Keratinocyte (primary cell): ENCODE data around the gene LYPD6B. TPM values are rescaled to one million over a fixed set of nuclear protein-coding genes. Genes with fewer than 3 reads are reported as not detected.

Source experiments
- DNase-seq: peaks from one replicate; pipeline ENCODE4 v3.0.0-alpha.2; 2011; ENCODE audit warnings: low read depth, missing footprints, low spot score
- FAIRE-seq: peaks from 2 replicates; lab custom pipeline; 2011; peaks lifted over from hg19 to GRCh38; lab: Jason Lieb, UNC
- H2AFZ ChIP-seq: 2 replicates; pipeline ENCODE4 v1.6.0; 2012; ENCODE audit warnings: low read length, control low read depth, inconsistent platforms; ENCODE audit not compliant: control insufficient read depth
- H3K27ac ChIP-seq: 2 replicates; pipeline ENCODE4 v1.5.1; 2011; ENCODE audit warnings: low read length; ENCODE audit not compliant: control insufficient read depth, insufficient read depth
- H3K27me3 ChIP-seq: 3 replicates; pipeline ENCODE4 v1.6.0; 2011; ENCODE audit warnings: low read length; ENCODE audit not compliant: control insufficient read depth, insufficient read depth; ENCODE audit errors: extremely low read depth
- H3K36me3 ChIP-seq, 2 experiments: 2 replicates in 1 of 2; 3 replicates in 1 of 2; pipeline ENCODE4 v1.5.1; 2011; ENCODE audit warnings: low read length in 2 of 2, mild to moderate bottlenecking in 1 of 2; ENCODE audit not compliant: control insufficient read depth in 2 of 2, insufficient read depth in 2 of 2; ENCODE audit errors: extremely low read depth in 1 of 2
- H3K4me1 ChIP-seq: 3 replicates; pipeline ENCODE4 v1.5.1; 2011; ENCODE audit warnings: low read length; ENCODE audit not compliant: control insufficient read depth, insufficient read depth; ENCODE audit errors: extremely low read depth
- H3K4me2 ChIP-seq: 3 replicates; pipeline ENCODE4 v1.6.0; 2011; ENCODE audit warnings: low read depth, low read length; ENCODE audit not compliant: control insufficient read depth, insufficient read depth; ENCODE audit errors: extremely low read depth
- H3K4me3 ChIP-seq, 3 experiments: fragments of 200-600 bp in 1 of 3; sonication (generic) in 1 of 3; 2 replicates in 2 of 3; 3 replicates in 1 of 3; pipeline ENCODE4 v1.5.1; 2011 to 2016; ENCODE audit warnings: low read length in 3 of 3, mild to moderate bottlenecking in 3 of 3, control low read depth in 2 of 3, inconsistent platforms in 1 of 3, low read depth in 1 of 3, mixed read lengths in 1 of 3, mixed run types in 1 of 3, moderate library complexity in 1 of 3; ENCODE audit not compliant: control insufficient read depth in 2 of 3, insufficient read depth in 2 of 3; ENCODE audit errors: extremely low read depth in 1 of 3
- H3K79me2 ChIP-seq: 2 replicates; pipeline ENCODE4 v1.6.0; 2012; ENCODE audit warnings: low read length; ENCODE audit not compliant: control insufficient read depth, insufficient read depth
- H3K9ac ChIP-seq: 3 replicates; pipeline ENCODE4 v1.6.0; 2011; ENCODE audit warnings: low read length; ENCODE audit not compliant: control insufficient read depth, insufficient read depth; ENCODE audit errors: extremely low read depth
- H3K9me1 ChIP-seq: 3 replicates; pipeline ENCODE4 v1.6.0; 2011; ENCODE audit warnings: low read length; ENCODE audit not compliant: control insufficient read depth, insufficient read depth; ENCODE audit errors: extremely low read depth
- H3K9me3 ChIP-seq: 2 replicates; pipeline ENCODE4 v1.5.1; 2012; ENCODE audit warnings: low read depth, low read length; ENCODE audit not compliant: control insufficient read depth
- H4K20me1 ChIP-seq: 3 replicates; pipeline ENCODE4 v1.6.0; 2011; ENCODE audit warnings: low read length; ENCODE audit not compliant: control insufficient read depth, insufficient read depth; ENCODE audit errors: extremely low read depth
- CTCF ChIP-seq, 3 experiments: IDR thresholded peaks in 1 of 3; conservative IDR thresholded peaks in 1 of 3; optimal IDR thresholded peaks in 1 of 3; 2 replicates in 2 of 3; 3 replicates in 1 of 3; pipeline versions ENCODE3 to v1.5.1; 2011; ENCODE audit warnings: low read length in 3 of 3, mild to moderate bottlenecking in 3 of 3, moderate library complexity in 2 of 3, control low read depth in 1 of 3, inconsistent platforms in 1 of 3; ENCODE audit not compliant: insufficient read depth in 2 of 3; ENCODE audit errors: extremely low read depth in 1 of 3
- EZH2 ChIP-seq: IDR thresholded peaks from one replicate; pipeline ENCODE4 v1.6.1; 2012; ENCODE audit warnings: inconsistent platforms, mild to moderate bottlenecking, low read length, moderate library complexity
- dilution Hi-C: fragments of 300-500 bp; cut with MboI; formaldehyde crosslinking; loops from one replicate; pipeline ENCODE4 v1.7.0; 2020; ENCODE audit warnings: low sequenced_read_pairs; ENCODE audit not compliant: extremely low pct_ligation_motif_present
- polyA plus RNA-seq, 5 experiments: library from polyadenylated mRNA; depleted of rRNA in 3 of 5; stranded (reverse) in 3 of 5; stranded (forward) in 1 of 5; unstranded in 1 of 5; fragments of >200 nt; gene quantifications; 1 replicate in 1 of 5; 2 replicates in 3 of 5; 3 replicates in 1 of 5; pipeline versions ENCODE4 v1.2.1 to v1.2.3, GENCODE V29; 2011 to 2012; ENCODE audit warnings: missing spikeins in 2 of 5, low read depth in 1 of 5, low replicate concordance in 1 of 5

LYPD6B gene
- polyA plus RNA-seq, 1 donor (not counting 4 experiments of a cell fraction or from before 2014, with no cell fraction given) = 24.7 TPM

- TF ChIP-seq EZH2 = no peak
- no peak for TF ChIP-seq CTCF (optimal IDR thresholded peaks at IDR 0.05 in 1 of 3, IDR thresholded peaks at IDR 0.05 in 1 of 3, conservative IDR thresholded peaks at IDR 0.05 in 1 of 3; ENCODE audit: extremely low read depth in 1 of 3, insufficient read depth in 2 of 3, low read length in 3 of 3)
- DNase-seq (no peak), FAIRE-seq (no peak)
- no peaks in the 10 kb centered on the region for H3K27me3 ChIP-seq
- H3K27ac ChIP-seq = no peak overlapping the region
- no peak overlapping the region for H3K4me3 ChIP-seq
- H3K4me1 ChIP-seq = peaks cover 3% of the 10 kb centered on the region
- no peak overlapping the region for H2AFZ ChIP-seq
- no peaks in the 10 kb centered on the region for H3K79me2 ChIP-seq
- dilution Hi-C loops = no loop called here
- H3K9me1 ChIP-seq = no peaks in the 10 kb centered on the region
- no peaks in the 10 kb centered on the region for H3K9me3 ChIP-seq
- no peaks in the 10 kb centered on the region for H4K20me1 ChIP-seq
- H3K9ac ChIP-seq = no peak overlapping the region
- H3K4me2 ChIP-seq = no peak overlapping the region
- no peaks in the 10 kb centered on the region for H3K36me3 ChIP-seq
Measured at GRCh38 chr2:149041482-149041881, 3.0 kb downstream of the LYPD6B start.

GRCh38 chr2:149042881-149043280 is 4.4 kb downstream of the LYPD6B start:
- Histone ChIP-seq H3K79me2 (no peaks in the 10 kb centered on the region), H4K20me1 (no peaks in the 10 kb centered on the region), H3K4me1 (peaks cover 3% of the 10 kb centered on the region), H3K27ac (no peak overlapping the region), H3K9ac (no peak overlapping the region), H3K27me3 (no peaks in the 10 kb centered on the region), H3K4me2 (no peak overlapping the region), H3K9me3 (no peaks in the 10 kb centered on the region), H3K9me1 (no peaks in the 10 kb centered on the region), H3K36me3 (no peaks in the 10 kb centered on the region), H2AFZ (no peak overlapping the region), H3K4me3 (no peak overlapping the region)
- dilution Hi-C loops = no loop called here
- FAIRE-seq = no peak
- no peak for TF ChIP-seq EZH2
- no peak for TF ChIP-seq CTCF (optimal IDR thresholded peaks at IDR 0.05 in 1 of 3, IDR thresholded peaks at IDR 0.05 in 1 of 3, conservative IDR thresholded peaks at IDR 0.05 in 1 of 3; ENCODE audit: extremely low read depth in 1 of 3, insufficient read depth in 2 of 3, low read length in 3 of 3)
- no peak for DNase-seq
